Measurements from ENCODE around the gene GRID1.

Gene GRID1

GRCh38 chr10:86144301-86144700, 222.3 kb downstream of the GRID1 start:
- Mint-ChIP-seq H3K4me1 (no peaks in the 10 kb centered on the region), H3K27me3 (ENCODE audit: low read depth, poor library complexity) (peaks cover 13% of the 10 kb centered on the region), H3K27ac (no peak overlapping the region), H3K36me3 (ENCODE audit: low read depth) (no peaks in the 10 kb centered on the region), H3K4me3 (no peak overlapping the region), H3K9me3 (no peaks in the 10 kb centered on the region)
- no peak for TF ChIP-seq CTCF (IDR thresholded peaks at IDR 0.05)
- no peak for DNase-seq

DNA sequence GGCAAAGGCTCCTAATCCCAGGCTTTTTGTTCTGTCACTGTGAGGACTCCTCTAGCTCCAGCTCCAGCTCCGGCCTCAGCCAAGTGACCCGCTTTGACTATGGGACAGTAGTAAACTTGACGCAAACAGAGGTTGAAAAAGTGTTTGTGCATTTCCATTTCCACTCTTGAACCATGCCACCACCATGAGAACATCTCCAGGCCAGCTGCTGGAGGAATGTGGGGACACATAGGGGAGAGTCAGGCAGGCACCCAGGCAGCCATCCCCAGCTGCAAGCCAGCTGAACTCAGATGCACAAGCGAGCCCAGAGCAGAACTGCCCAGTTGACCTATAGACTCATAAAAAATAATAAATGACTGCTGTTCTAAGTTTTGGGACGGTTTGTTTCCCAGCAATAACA, 224.7 kb downstream of the GRID1 start:
- H3K4me3 Mint-ChIP-seq, result no peak overlapping the region

DNA sequence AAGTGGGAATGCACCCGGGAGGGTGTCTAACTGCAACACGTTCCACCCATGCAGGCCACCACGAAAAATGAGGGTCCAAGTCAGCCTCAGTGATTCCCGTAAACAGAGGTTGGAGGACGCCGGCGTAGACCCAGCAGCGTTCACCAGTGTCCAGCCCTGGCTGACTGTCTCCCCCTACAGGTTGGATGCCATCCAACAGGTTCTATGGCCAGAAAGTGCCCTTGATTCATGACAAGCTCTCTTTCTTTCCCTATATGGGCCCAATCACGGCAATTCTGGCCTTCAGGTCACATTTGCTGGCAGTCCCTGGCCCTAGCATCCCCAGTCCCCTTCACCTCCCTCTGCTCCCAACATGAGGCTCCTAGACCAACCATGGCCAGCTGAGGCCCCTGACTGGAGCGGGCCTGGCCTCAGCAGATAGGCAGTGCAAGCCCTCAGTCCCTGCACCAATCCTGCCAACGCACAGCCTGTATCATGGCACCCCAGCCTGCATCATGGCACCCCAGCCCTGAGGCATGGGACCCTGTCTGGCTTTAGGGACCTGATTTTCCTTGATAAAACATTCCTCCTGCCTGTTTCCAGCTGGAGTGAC, 227.4 kb downstream of the GRID1 start:
- no peaks in the 10 kb centered on the region for H3K36me3 Mint-ChIP-seq (ENCODE audit: low read depth)
- DNase-seq, result peak; percentile 59

More for the DNA sequence above, 224.7 kb downstream of the GRID1 start:
- Mint-ChIP-seq H3K27ac (no peak overlapping the region), H3K4me1 (no peaks in the 10 kb centered on the region), H3K36me3 (ENCODE audit: low read depth) (no peaks in the 10 kb centered on the region), H3K27me3 (ENCODE audit: low read depth, poor library complexity) (peaks cover 7% of the 10 kb centered on the region), H3K9me3 (no peaks in the 10 kb centered on the region)
- TF ChIP-seq CTCF (IDR thresholded peaks at IDR 0.05), result no peak
- no peak for DNase-seq

DNA sequence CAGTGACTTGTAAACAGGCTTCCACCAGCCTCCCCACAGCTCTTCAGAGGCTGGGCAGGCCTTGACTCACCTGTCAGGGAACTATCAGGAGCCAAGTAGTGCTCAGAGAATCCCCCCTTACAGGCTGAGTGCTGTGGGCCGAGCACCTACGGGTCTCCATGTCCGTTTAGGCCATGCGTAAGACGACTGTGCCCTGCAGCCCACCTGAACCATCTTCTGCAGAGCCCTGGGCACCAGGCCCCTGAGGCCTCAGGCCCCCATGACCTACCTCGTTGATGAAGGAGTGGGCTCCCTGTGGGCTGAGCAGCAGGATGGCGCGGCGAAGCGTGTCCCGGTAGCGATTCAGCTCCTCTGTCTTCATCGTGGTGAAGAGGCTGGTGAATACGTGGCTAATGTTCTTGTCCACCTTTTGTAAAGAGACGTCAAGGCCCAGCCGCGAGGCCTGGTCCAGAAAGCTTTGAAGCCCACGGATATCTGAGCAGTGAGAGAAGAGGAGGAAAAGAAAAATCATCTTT, 228.0 kb downstream of the GRID1 start:
- Mint-ChIP-seq H3K4me3 (no peak overlapping the region), H3K27me3 (ENCODE audit: low read depth, poor library complexity) (peaks cover 5% of the 10 kb centered on the region), H3K9me3 (no peaks in the 10 kb centered on the region), H3K36me3 (ENCODE audit: low read depth) (no peaks in the 10 kb centered on the region), H3K4me1 (no peaks in the 10 kb centered on the region), H3K27ac (no peak overlapping the region)
- TF ChIP-seq CTCF (IDR thresholded peaks at IDR 0.05), result no peak
- no peak for DNase-seq

More for the DNA sequence above, 227.4 kb downstream of the GRID1 start:
- TF ChIP-seq CTCF (IDR thresholded peaks at IDR 0.05), result peak; percentile 60
- no peak overlapping the region for H3K27ac Mint-ChIP-seq
- peaks cover 5% of the 10 kb centered on the region for H3K27me3 Mint-ChIP-seq (ENCODE audit: low read depth, poor library complexity)
- H3K4me3 Mint-ChIP-seq, result no peak overlapping the region
- no peaks in the 10 kb centered on the region for H3K9me3 Mint-ChIP-seq
- H3K4me1 Mint-ChIP-seq, result no peaks in the 10 kb centered on the region

GRCh38 chr10:86137561-86137960, 229.0 kb downstream of the GRID1 start:
- Mint-ChIP-seq H3K4me3 (no peak overlapping the region), H3K27ac (no peak overlapping the region), H3K4me1 (no peaks in the 10 kb centered on the region), H3K36me3 (ENCODE audit: low read depth) (no peaks in the 10 kb centered on the region), H3K9me3 (no peaks in the 10 kb centered on the region), H3K27me3 (ENCODE audit: low read depth, poor library complexity) (peaks cover 5% of the 10 kb centered on the region)
- DNase-seq, result no peak
- no peak for TF ChIP-seq CTCF (IDR thresholded peaks at IDR 0.05)

- Mint-ChIP-seq H3K4me1 (no peaks in the 10 kb centered on the region), H3K9me3 (no peaks in the 10 kb centered on the region), H3K27ac (no peak overlapping the region), H3K4me3 (no peak overlapping the region), H3K36me3 (ENCODE audit: low read depth) (no peaks in the 10 kb centered on the region), H3K27me3 (ENCODE audit: low read depth, poor library complexity) (peaks cover 5% of the 10 kb centered on the region)
- no peak for DNase-seq
- TF ChIP-seq CTCF (IDR thresholded peaks at IDR 0.05), result no peak
These were observed 229.7 kb downstream of the GRID1 start for GRCh38 chr10:86136934-86137333.

Measured in nephron progenitor cell (in vitro differentiated cells).